ENCODE measurements around the gene PLCB1.

The PLCB1 gene

GRCh38 chr20:8196096-8196495, 64.0 kb downstream of the PLCB1 start:
- H3K27ac ChIP-seq, result no peak overlapping the region
- TF ChIP-seq, protein P1, sequence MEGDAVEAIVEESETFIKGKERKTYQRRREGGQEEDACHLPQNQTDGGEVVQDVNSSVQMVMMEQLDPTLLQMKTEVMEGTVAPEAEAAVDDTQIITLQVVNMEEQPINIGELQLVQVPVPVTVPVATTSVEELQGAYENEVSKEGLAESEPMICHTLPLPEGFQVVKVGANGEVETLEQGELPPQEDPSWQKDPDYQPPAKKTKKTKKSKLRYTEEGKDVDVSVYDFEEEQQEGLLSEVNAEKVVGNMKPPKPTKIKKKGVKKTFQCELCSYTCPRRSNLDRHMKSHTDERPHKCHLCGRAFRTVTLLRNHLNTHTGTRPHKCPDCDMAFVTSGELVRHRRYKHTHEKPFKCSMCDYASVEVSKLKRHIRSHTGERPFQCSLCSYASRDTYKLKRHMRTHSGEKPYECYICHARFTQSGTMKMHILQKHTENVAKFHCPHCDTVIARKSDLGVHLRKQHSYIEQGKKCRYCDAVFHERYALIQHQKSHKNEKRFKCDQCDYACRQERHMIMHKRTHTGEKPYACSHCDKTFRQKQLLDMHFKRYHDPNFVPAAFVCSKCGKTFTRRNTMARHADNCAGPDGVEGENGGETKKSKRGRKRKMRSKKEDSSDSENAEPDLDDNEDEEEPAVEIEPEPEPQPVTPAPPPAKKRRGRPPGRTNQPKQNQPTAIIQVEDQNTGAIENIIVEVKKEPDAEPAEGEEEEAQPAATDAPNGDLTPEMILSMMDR (conservative IDR thresholded peaks at IDR 0.05), result no peak
- no peak for TF ChIP-seq ZFX (IDR thresholded peaks at IDR 0.05)

- no peak overlapping the region for H3K27ac ChIP-seq
- TF ChIP-seq ZFX (IDR thresholded peaks at IDR 0.05), result no peak
- TF ChIP-seq, protein P1 (conservative IDR thresholded peaks at IDR 0.05), result no peak
These were observed 68.2 kb downstream of the PLCB1 start for GRCh38 chr20:8200220-8200619.

GRCh38 chr20:8203366-8203765, 71.3 kb downstream of the PLCB1 start:
- TF ChIP-seq, protein P1 (conservative IDR thresholded peaks at IDR 0.05), result no peak
- no peak for TF ChIP-seq ZFX (IDR thresholded peaks at IDR 0.05)
- H3K27ac ChIP-seq, result no peak overlapping the region

GRCh38 chr20:8205996-8206395, 73.9 kb downstream of the PLCB1 start:
- no peak overlapping the region for H3K27ac ChIP-seq
- TF ChIP-seq, protein P1 (conservative IDR thresholded peaks at IDR 0.05), result no peak
- no peak for TF ChIP-seq ZFX (IDR thresholded peaks at IDR 0.05)

DNA sequence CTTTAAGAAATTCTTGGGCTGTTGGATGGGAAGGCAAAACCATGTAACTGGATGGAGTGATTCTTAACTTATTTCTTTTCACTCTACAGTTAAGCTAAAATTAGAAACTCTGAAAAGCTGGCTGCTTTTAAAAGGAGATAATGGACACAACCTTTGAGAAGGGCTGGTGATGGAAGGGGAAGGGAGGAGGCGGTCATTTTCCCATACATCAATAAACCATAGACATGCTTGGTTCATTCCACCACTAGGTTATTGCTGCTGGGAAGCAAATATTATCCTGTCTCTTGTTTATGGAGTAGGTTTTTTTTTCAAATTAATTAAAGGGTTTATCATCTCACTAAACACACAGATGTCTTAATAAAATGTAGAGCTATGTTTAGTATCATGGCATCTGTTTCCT, 76.2 kb downstream of the PLCB1 start:
- no peak overlapping the region for H3K27ac ChIP-seq
- TF ChIP-seq, protein P1 (conservative IDR thresholded peaks at IDR 0.05), result no peak
- no peak for TF ChIP-seq ZFX (IDR thresholded peaks at IDR 0.05)

GRCh38 chr20:8209061-8209460, 77.0 kb downstream of the PLCB1 start:
- TF ChIP-seq ZFX (IDR thresholded peaks at IDR 0.05), result no peak
- TF ChIP-seq, protein P1 (conservative IDR thresholded peaks at IDR 0.05), result no peak
- H3K27ac ChIP-seq, result no peak overlapping the region

DNA sequence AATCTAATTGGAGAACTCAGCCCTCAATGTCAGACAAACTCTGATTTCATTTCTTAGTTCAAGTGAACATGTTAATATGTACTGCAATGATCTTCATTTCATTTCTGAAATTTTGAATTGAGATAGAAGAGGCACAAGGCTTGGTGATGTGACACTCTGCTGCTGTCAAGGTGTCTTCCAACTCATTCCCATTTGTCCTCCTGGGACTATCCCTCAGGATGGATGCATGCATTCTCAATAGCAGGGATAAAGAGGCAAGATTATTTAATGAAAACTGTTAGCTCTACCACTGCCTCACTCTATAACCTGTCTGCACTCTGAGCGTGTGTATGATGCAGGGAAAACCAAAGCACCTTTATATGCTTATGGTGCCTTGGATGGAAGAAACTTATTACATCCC, 78.7 kb downstream of the PLCB1 start:
- H3K27ac ChIP-seq, result no peak overlapping the region
- no peak for TF ChIP-seq ZFX (IDR thresholded peaks at IDR 0.05)
- TF ChIP-seq, protein P1 (conservative IDR thresholded peaks at IDR 0.05), result no peak
